HG03060 (cell line): Measurements from ENCODE around the gene KHDC1L.
"Not testable (repeated sequence)": the region's sequence is repeated elsewhere in the genome, so short reads cannot be mapped to it uniquely, and the experiment has no call there.

Experiments
- ATAC-seq: cut with Tn5 transposase; IDR thresholded peaks from one replicate; pipeline ENCODE4 v1.9.1; 2021; ENCODE audit warnings: low read depth, moderate number of reproducible peaks; ENCODE audit not compliant: unreplicated experiment

KHDC1L gene, protein sequence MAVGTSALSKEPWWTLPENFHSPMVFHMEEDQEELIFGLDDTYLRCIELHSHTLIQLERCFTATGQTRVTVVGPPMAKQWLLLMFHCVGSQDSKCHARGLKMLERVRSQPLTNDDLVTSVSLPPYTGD

DNA sequence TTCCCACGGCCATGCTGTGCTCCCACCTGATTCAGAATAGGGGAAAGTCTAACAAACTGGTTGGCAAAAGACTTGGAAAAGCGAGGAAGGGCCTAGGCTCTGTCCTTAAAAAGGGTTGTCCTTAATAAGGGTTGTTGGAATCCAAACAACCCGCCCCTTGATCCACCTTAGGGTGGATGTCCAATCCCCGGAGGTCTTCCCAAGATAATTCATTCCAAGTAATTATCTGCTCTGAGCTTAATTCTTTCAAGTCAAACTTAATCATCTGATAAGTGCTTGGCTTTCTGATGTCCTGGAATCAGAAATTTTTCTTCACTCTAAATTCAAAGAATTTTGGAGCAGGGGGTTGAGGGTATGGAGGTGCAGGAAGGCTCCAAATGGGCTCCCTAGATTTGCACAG lies at the start of gene KHDC1L:
Gene KHDC1L, minus strand, starts transcription at position 101 of the 400 bp plus-strand sequence. Its CDS starts 88 bp downstream, at position 13.
- no peak for ATAC-seq

DNA sequence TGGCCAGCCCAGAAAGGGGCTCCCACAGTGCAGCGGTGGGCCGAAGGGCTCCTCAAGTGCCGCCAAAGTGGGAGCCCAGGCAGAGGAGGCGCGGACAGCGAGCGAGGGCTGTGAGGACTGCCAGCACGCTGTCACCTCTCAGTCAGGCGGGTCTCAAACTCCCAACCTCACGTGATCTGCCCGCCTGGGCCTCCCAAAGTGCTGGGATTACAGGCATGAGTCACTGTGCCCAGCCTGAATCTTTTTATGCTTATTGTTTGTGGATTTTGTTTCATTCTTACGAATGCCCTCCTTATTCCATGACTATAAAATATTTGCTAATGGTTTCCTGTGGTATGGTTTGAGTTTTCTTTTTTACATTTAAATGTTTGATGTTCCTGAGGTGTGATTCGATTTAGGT lies 44.0 kb upstream of the KHDC1L start:
- not testable (repeated sequence) for ATAC-seq

- not testable (repeated sequence) for ATAC-seq
Measured at GRCh38 chr6:73268896-73269295, 43.6 kb upstream of the KHDC1L start.

DNA sequence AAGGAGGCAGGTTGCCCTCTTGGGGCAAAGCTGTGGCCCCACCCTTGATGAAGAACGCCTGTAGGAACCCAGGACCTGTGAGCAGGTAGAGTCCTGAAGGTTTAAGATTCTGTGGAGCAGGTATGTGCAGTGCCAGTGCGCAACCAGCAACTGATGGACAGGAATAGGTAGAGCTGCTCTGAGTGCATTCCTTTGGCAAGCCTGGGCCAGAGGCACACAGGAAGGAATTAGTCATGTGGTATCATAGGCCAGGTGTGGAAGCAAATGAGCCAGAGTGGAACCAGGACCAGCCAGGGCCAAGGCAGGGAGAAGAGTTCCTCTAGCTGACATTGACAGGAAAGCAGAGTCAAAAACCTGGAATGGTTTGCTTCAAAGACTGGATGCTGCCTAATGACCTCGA lies 39.1 kb upstream of the KHDC1L start:
- no peak for ATAC-seq

- no peak for ATAC-seq
Measured at GRCh38 chr6:73263570-73263909, 38.2 kb upstream of the KHDC1L start.

DNA sequence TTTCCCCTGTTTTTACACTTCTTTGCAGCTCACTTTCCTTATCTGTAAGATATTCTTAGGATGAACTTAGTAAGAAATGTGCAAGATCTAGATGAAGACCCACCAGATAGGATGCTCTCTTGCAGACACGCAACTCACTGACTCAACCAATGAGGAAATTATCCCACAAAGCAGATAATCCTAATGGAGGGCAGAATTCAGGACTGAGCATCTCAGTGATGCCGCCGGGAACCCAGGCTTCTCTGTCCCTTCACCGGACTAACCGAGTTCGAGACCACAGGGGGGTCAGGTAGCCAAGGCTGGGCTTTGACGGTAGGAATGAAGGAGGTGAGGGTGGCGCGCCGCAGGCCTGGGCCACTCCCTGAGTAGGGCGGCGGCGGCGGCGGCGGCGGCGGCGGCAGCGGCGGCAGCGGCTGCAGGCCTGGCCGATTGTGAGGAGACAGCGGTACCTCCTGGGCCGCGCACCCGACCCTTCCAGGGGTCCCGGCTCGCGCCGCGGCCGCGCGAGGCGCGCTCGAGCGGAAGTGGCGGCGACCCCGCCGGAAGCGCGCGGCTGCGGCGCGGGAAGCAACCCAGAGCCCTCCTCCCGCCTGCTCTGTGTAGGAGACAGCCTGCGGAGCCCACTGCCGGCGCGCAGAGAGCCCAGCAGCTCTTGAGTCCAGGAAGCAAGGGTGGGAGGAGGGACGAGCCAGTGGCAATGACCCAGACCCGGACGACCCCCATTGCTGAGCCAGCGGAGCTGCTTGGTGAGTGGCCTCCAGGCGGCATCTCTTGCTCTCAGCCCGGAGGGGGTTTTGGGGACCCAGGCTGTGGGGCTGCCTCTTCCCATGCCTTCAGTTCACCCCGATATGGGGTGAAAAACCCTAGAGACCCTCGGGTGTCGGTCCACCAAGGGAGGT lies 37.6 kb upstream of the KHDC1L start, which contains the start of gene KHDC1:
Gene KHDC1, minus strand, starts transcription at position 526 of the 899 bp plus-strand sequence. CDS start 20,679 bp downstream, outside the sequence.
- ATAC-seq: peak; percentile 68

DNA sequence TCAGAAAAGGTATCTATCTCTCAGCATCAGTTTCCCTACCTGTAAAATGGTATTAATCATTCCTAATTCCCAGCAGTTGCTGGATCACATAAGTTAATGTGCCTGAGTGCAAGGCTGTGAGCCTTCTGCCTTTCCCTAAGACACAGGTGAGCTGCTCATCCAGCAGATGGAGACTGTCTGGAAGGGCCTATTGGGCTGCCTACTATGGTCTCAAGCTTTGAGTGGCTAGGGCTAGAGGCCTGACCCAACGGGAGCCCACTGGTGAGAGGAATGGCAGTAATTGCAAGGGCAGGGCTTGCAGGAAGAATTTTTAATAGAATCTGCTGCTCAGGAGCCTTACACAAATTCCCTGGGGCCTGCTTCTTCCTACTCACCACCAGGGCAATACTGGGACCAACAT lies 33.4 kb upstream of the KHDC1L start:
- no peak for ATAC-seq

DNA sequence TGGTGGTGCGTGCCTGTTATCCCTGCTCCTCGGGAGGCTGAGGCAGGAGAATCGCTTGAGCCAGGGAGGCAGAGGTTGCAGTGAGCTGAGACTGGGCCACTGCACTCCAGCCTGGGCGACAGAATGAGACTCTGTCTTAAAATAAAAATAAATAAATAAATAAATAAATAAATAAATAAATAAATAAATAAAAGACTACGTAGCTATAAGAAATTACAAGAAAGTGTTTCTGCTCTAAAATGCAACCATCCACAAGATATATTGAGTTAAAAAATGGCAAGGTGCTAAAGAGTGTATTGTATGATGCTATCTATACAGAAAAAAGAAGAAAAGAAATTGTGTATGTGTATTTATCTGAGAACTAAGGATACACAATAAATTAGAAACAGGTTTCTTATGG lies 29.0 kb upstream of the KHDC1L start:
- not testable (repeated sequence) for ATAC-seq

DNA sequence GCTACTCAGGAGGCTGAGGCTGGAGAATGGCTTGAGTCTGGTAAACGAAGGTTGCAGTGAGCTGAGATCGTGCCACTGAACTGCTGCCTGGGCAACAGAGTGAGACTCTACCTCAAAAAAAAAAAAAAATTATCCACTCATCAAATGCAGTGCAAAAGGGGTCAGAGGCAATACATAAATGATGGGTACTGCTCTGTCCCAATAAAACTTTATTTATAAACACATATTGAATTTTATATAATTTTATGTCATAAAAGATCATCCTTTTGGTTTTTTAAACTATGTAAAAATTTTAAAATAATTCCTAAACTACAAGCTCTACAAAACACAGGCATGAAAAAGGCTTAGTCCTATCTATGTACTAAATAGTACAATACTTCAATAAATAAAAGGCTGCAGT lies 27.4 kb upstream of the KHDC1L start:
- ATAC-seq: no peak

DNA sequence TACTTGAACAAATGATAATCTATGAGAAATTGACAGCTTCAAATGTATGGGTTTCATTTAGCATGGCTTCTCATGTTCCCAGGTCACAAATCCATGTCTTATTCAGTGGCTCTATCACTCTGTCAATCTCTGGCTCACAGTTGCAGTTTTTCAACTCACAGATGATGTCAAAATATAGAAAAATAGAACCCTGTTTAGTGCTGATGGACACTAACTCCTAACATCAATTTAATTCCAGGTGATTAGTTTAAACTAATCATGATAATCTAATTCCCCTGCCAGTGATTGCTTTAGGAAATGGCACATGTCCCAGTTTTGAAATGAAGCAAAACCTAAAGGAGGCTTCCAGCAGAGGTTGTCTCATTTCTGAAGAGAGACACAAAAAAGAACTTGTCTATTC lies 24.7 kb upstream of the KHDC1L start:
- no peak for ATAC-seq

GRCh38 chr6:73248192-73248903 lies 23.1 kb upstream of the KHDC1L start:
- no peak for ATAC-seq

GRCh38 chr6:73242001-73242400 lies 16.7 kb upstream of the KHDC1L start:
- no peak for ATAC-seq

GRCh38 chr6:73240730-73241129 lies 15.4 kb upstream of the KHDC1L start:
- ATAC-seq: no peak

- ATAC-seq: no peak
Measured at GRCh38 chr6:73236144-73236750, 11.0 kb upstream of the KHDC1L start.

GRCh38 chr6:73234733-73235132 lies 9.4 kb upstream of the KHDC1L start:
- no peak for ATAC-seq

GRCh38 chr6:73233971-73234370 lies 8.7 kb upstream of the KHDC1L start:
- not testable (repeated sequence) for ATAC-seq

- no peak for ATAC-seq
Measured at GRCh38 chr6:73233048-73233447, 7.8 kb upstream of the KHDC1L start.

DNA sequence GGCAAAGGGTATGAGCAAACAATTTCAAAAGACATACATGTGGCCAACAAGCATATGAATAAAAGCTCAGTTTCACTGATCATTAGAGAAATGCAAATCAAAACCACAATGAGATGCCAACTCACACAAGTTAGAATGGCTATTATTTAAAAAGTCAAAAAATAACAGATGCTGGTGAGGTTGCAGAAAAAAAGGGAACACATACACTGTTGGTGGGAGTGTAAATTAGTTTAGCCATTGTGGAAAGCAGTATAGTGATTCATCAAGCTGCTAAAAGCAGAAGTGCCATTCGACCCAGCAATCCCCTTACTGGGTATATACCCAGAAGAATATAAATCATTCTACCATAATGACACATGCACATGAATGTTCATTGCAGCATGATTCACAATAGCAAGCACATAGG lies 6.7 kb upstream of the KHDC1L start:
- ATAC-seq: peak; percentile 72

DNA sequence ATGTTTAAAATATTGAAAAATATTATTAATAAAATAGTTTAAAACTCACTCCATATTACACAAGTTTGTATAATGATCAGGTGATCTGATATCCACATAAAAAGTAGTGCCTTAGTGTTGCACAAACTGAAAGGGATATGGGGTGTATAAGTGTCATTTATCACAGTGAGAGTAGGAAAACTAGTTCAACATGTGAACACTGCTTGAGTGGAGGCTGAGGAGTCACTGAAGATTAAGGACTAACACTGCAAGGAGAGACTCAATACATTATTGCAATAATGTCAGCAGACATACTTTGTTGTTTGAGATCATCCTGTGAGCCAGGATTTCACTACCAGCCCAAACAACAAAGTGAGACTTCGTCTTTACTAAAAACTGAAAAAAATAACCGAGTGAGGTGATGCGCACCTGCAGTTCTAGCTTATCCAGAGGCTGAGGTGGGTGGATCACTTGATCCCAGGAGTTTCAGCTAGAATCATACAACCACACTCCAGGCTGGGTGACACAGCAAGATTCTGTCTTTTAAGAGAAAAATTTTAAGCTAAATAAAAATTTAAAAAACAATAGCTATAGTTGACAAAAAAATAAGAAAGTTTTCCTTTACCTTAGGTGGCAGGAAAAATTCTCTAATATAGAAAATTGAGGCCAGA lies 2.4 kb upstream of the KHDC1L start:
- ATAC-seq: no peak

GRCh38 chr6:73216859-73217258 lies 8.4 kb downstream of the KHDC1L start:
- no peak for ATAC-seq
